ENCODE data around the gene SNAPC4. TPM values are rescaled to one million over a fixed set of nuclear protein-coding genes. Genes with fewer than 3 reads are reported as not detected.

SNAPC4 gene
- polyA plus RNA-seq, 1 of the 3 experiments (the other 2 are of a cell fraction): 9.2 TPM

GRCh38 chr9:136380381-136380780 lies 19.6 kb downstream of the SNAPC4 start:
- H4K20me1 ChIP-seq (ENCODE audit: insufficient read depth): no peaks in the 10 kb centered on the region
- H3K9me2 ChIP-seq: no peaks in the 10 kb centered on the region
- H3K79me2 ChIP-seq (ENCODE audit: insufficient read depth): no peaks in the 10 kb centered on the region
- no peaks in the 10 kb centered on the region for H3K9me3 ChIP-seq
- peaks cover 9 to 72% of the 10 kb centered on the region in 2 experiments for H3K36me3 ChIP-seq (replicated peaks in 1 of 2; ENCODE audit: control insufficient read depth in 1 of 2, insufficient read depth in 2 of 2, low read length in 1 of 2)
- H3K4me1 ChIP-seq (ENCODE audit: control insufficient read depth in 1 of 2, insufficient read depth in 2 of 2, low read depth in 1 of 2, low read length in 1 of 2): peaks cover 0 to 8% of the 10 kb centered on the region in 2 experiments; a peak in 1 of 4 replicates
- H3K4me3 ChIP-seq (ENCODE audit: low read depth in 2 of 2, low read length in 1 of 2): no peak overlapping the region
- no peak overlapping the region for H3K9ac ChIP-seq
- peaks cover under 1% of the 10 kb centered on the region for H3F3A ChIP-seq (replicated peaks; ENCODE audit: insufficient read depth)
- no peaks in the 10 kb centered on the region for H3K27me3 ChIP-seq (ENCODE audit: insufficient read depth)
- DNase-seq: no peak
- CTCF ChIA-PET: interaction anchor here (1.3 to 3.9 kb wide), 2 partner anchors 17 to 18 kb away, joined by 3 to 15 read pairs; partner anchors contain the start of gene DNLZ
- POLR2A ChIA-PET: no interaction called here
- H2AFZ ChIP-seq (ENCODE audit: low read depth): no peak overlapping the region
- no peak for TF ChIP-seq SMC3 (IDR thresholded peaks at IDR 0.05; ENCODE audit: low read depth, low read length)
- TF ChIP-seq EP300 (IDR thresholded peaks at IDR 0.05; ENCODE audit: borderline replicate concordance in 1 of 2, low read depth in 1 of 2, low read length in 1 of 2): no peak
- no peak for TF ChIP-seq ZBTB33 (IDR thresholded peaks at IDR 0.05; ENCODE audit: borderline replicate concordance, low read depth)
- TF ChIP-seq MXI1 (IDR thresholded peaks at IDR 0.05; ENCODE audit: low read depth, low read length): no peak
- no peak for TF ChIP-seq POLR2AphosphoS5 (IDR thresholded peaks at IDR 0.05; ENCODE audit: low read depth, low read length)
- no peak for TF ChIP-seq SIN3A (IDR thresholded peaks at IDR 0.05; ENCODE audit: borderline replicate concordance, low read depth, low read length)
- no peak for TF ChIP-seq RFX5 (IDR thresholded peaks at IDR 0.05; ENCODE audit: low read length)
- TF ChIP-seq MEF2A (IDR thresholded peaks at IDR 0.05; ENCODE audit: borderline replicate concordance, low read depth): no peak
- no peak for TF ChIP-seq CTCF (IDR thresholded peaks at IDR 0.05)
- TF ChIP-seq YY1 (IDR thresholded peaks at IDR 0.05; ENCODE audit: low read depth): no peak
- TF ChIP-seq FOXJ3 (CRISPR knock-in tag; IDR thresholded peaks at IDR 0.05): no peak
- TF ChIP-seq NRF1 (IDR thresholded peaks at IDR 0.05; ENCODE audit: low read depth, low read length): no peak
- TF ChIP-seq GATA2 (CRISPR knock-in tag; IDR thresholded peaks at IDR 0.05): no peak
- TF ChIP-seq FOXM1 (IDR thresholded peaks at IDR 0.05; ENCODE audit: low read depth): no peak
- no peak for TF ChIP-seq RXRA (IDR thresholded peaks at IDR 0.05; ENCODE audit: borderline replicate concordance, low read depth)
- TF ChIP-seq RAD21 (IDR thresholded peaks at IDR 0.05; ENCODE audit: low read length): no peak
- no peak for TF ChIP-seq CHD2 (IDR thresholded peaks at IDR 0.05; ENCODE audit: low read length, partially characterized antibody)
- TF ChIP-seq PBX3 (IDR thresholded peaks at IDR 0.05): no peak
- TF ChIP-seq FOSL2 (IDR thresholded peaks at IDR 0.05; ENCODE audit: borderline replicate concordance, low read depth): no peak
- WGBS (ENCODE audit: low lambda C conversion rate): 95% methylated on average over 10 of the region's 17 CpGs
- no peak overlapping the region for H3K27ac ChIP-seq (ENCODE audit: low read depth in 2 of 2, low read length in 1 of 2)
- H3K4me2 ChIP-seq: no peak overlapping the region
